GM23338 (cell line): ENCODE measurements around the gene DDX39B. TPM values are rescaled to one million over a fixed set of nuclear protein-coding genes. Genes with fewer than 3 reads are reported as not detected.

Experiments used
- ATAC-seq: fragments of 200-7000 bp; cut with Tn5 transposase; 3 replicates; pipeline ENCODE4 v1.9.1; 2020
- DNase-seq: peaks from one replicate; pipeline ENCODE4 v3.0.0-alpha.2; 2015; ENCODE audit warnings: low spot score
- H2AFZ ChIP-seq: fragments of 200-600 bp; sonication (generic); 2 replicates; pipeline ENCODE4 v1.8.0; 2016; ENCODE audit warnings: antibody characterized with exemption, mild to moderate bottlenecking, moderate library complexity
- H3F3A ChIP-seq: fragments of 200-600 bp; sonication (generic); replicated peaks from 2 replicates; pipeline ENCODE4 v1.8.0; 2017; ENCODE audit warnings: antibody characterized with exemption, mixed run types, low read depth
- H3K27ac ChIP-seq: fragments of 200-600 bp; sonication (generic); 2 replicates; pipeline ENCODE4 v1.6.1; 2016; ENCODE audit warnings: low read depth
- H3K27me3 ChIP-seq: fragments of 200-600 bp; sonication (generic); 2 replicates; pipeline ENCODE4 v1.8.0; 2016; ENCODE audit warnings: mild to moderate bottlenecking, mixed run types, moderate library complexity; ENCODE audit not compliant: insufficient read depth
- H3K36me3 ChIP-seq: fragments of 200-600 bp; sonication (generic); 2 replicates; pipeline ENCODE4 v1.8.0; 2016; ENCODE audit warnings: mild to moderate bottlenecking; ENCODE audit not compliant: insufficient read depth
- H3K4me1 ChIP-seq: fragments of 200-600 bp; sonication (generic); 2 replicates; pipeline ENCODE4 v1.8.0; 2016; ENCODE audit warnings: mild to moderate bottlenecking, moderate library complexity; ENCODE audit not compliant: insufficient read depth
- H3K4me2 ChIP-seq: fragments of 200-600 bp; sonication (generic); 2 replicates; pipeline ENCODE4 v1.7.1; 2017; ENCODE audit warnings: mixed run types
- H3K4me3 ChIP-seq: fragments of 200-600 bp; sonication (generic); 2 replicates; pipeline ENCODE4 v1.6.1; 2016; ENCODE audit warnings: mixed run types
- H3K79me2 ChIP-seq: fragments of 200-600 bp; sonication (generic); replicated peaks from 2 replicates; pipeline ENCODE4 v1.8.0; 2017; ENCODE audit warnings: mild to moderate bottlenecking; ENCODE audit not compliant: insufficient read depth
- H3K9me2 ChIP-seq: fragments of 200-600 bp; sonication (generic); 2 replicates; pipeline ENCODE4 v1.8.0; 2017; ENCODE audit not compliant: insufficient read depth
- H4K20me1 ChIP-seq: fragments of 200-600 bp; sonication (generic); replicated peaks from 2 replicates; pipeline ENCODE4 v1.8.0; 2017; ENCODE audit warnings: mild to moderate bottlenecking; ENCODE audit not compliant: insufficient read depth
- H3K27ac Mint-ChIP-seq: 2 replicates; pipeline ENCODE4 v1.8.0; 2020; ENCODE audit warnings: inconsistent platforms, mild to moderate bottlenecking, moderate library complexity, mixed read lengths
- H3K27me3 Mint-ChIP-seq: 3 replicates; pipeline ENCODE4 v1.8.0; 2022; ENCODE audit warnings: low read depth, mild to moderate bottlenecking, moderate library complexity, mixed read lengths, inconsistent platforms; ENCODE audit not compliant: insufficient read depth, poor library complexity
- H3K36me3 Mint-ChIP-seq: 3 replicates; pipeline ENCODE4 v1.8.0; 2021; ENCODE audit warnings: low read depth, mild to moderate bottlenecking, inconsistent platforms, moderate library complexity, mixed read lengths
- H3K4me1 Mint-ChIP-seq: 3 replicates; pipeline ENCODE4 v1.8.0; 2020; ENCODE audit warnings: mild to moderate bottlenecking, inconsistent platforms, mixed read lengths
- H3K4me3 Mint-ChIP-seq: 3 replicates; pipeline ENCODE4 v1.8.0; 2021; ENCODE audit warnings: moderate library complexity, mild to moderate bottlenecking, inconsistent platforms, mixed read lengths
- H3K9me3 Mint-ChIP-seq: 3 replicates; pipeline ENCODE4 v1.8.0; 2020; ENCODE audit warnings: moderate library complexity, mild to moderate bottlenecking, inconsistent platforms, mixed read lengths
- CREB1 ChIP-seq: fragments of 250-450 bp; sonication (Bioruptor Pico); IDR thresholded peaks from 2 replicates; pipeline ENCODE4 v1.5.0; 2020; ENCODE audit warnings: low read depth, mild to moderate bottlenecking, moderate library complexity
- CTCF ChIP-seq, 2 experiments: fragments of 200-600 bp in 1 of 2; sonication (generic) in 1 of 2; conservative IDR thresholded peaks; 2 replicates each; pipeline versions ENCODE4 v1.5.1 to v1.6.1; 2016 to 2017; ENCODE audit warnings: antibody characterized with exemption in 2 of 2, low read depth in 2 of 2, mild to moderate bottlenecking in 2 of 2, moderate library complexity in 1 of 2
- ETS1 ChIP-seq: IDR thresholded peaks from 2 replicates; pipeline ENCODE4 v1.6.1; 2016; ENCODE audit warnings: antibody characterized with exemption
- EZH2 ChIP-seq: fragments of 200-600 bp; sonication (generic); IDR thresholded peaks from one replicate; pipeline ENCODE4 v1.8.0; 2017; ENCODE audit warnings: antibody characterized with exemption, mild to moderate bottlenecking, low read depth; ENCODE audit not compliant: unreplicated experiment
- EZH2phosphoT487 ChIP-seq: fragments of 200-600 bp; sonication (generic); IDR thresholded peaks from one replicate; pipeline ENCODE4 v1.8.1; 2018; ENCODE audit warnings: antibody characterized with exemption; ENCODE audit not compliant: unreplicated experiment
- JUNB ChIP-seq: IDR thresholded peaks from one replicate; pipeline ENCODE4 v1.6.1; 2016; ENCODE audit warnings: antibody characterized with exemption; ENCODE audit not compliant: unreplicated experiment
- NANOG ChIP-seq: IDR thresholded peaks from 2 replicates; pipeline ENCODE4 v1.6.1; 2016; ENCODE audit warnings: antibody characterized with exemption, borderline replicate concordance
- POLR2AphosphoS5 ChIP-seq: IDR thresholded peaks from 2 replicates; pipeline ENCODE4 v1.6.1; 2016; ENCODE audit warnings: antibody characterized with exemption, low read depth
- STAT1 ChIP-seq: IDR thresholded peaks from one replicate; pipeline ENCODE4 v1.6.1; 2016; ENCODE audit warnings: antibody characterized with exemption; ENCODE audit not compliant: unreplicated experiment
- ZNF114 ChIP-seq: fragments of 250-450 bp; sonication (Bioruptor Pico); IDR thresholded peaks from 2 replicates; pipeline ENCODE4 v1.5.0; 2020; ENCODE audit warnings: mild to moderate bottlenecking, moderate library complexity
- ZNF331 ChIP-seq: fragments of 250-450 bp; sonication (Bioruptor Pico); IDR thresholded peaks from 2 replicates; pipeline ENCODE4 v1.5.0; 2020; ENCODE audit warnings: low read depth, mild to moderate bottlenecking, moderate library complexity
- polyA plus RNA-seq: library from polyadenylated mRNA; unstranded; fragments of >200 nt; fragmentation: Nextera tagmentation; extraction: Ambion mirVana; gene quantifications from 2 replicates; pipeline ENCODE4 v1.2.1, GENCODE V29; 2016
- total RNA-seq: library from RNA; depleted of rRNA; stranded (reverse); fragments of >200 nt; shearing (Covaris generic); gene quantifications from 2 replicates; pipeline ENCODE4 v1.2.3, GENCODE V29; 2014

DDX39B gene
- total and polyA plus RNA-seq, 2 experiments from 2014 or later = 341 to 849 TPM

GRCh38 chr6:31577579-31577966 is 35.8 kb upstream of the DDX39B start (continued):
- TF ChIP-seq CTCF (conservative IDR thresholded peaks at IDR 0.05; ENCODE audit: low read depth in 2 of 2) (no peak), STAT1 (no peak), EZH2 (no peak), ZNF331 (CRISPR knock-in tag) (no peak), ZNF114 (CRISPR knock-in tag) (no peak)

- ATAC-seq (no peak), DNase-seq (no peak)
- Mint-ChIP-seq H3K27ac (no peak overlapping the region), H3K36me3 (no peaks in the 10 kb centered on the region; the same call in 2 of the 3 replicates), H3K9me3 (peaks cover 3% of the 10 kb centered on the region; the same call in 2 of the 3 replicates), H3K4me3 (no peak overlapping the region), H3K4me1 (peaks cover 27% of the 10 kb centered on the region), H3K27me3 (peaks cover 40% of the 10 kb centered on the region)
- Histone ChIP-seq H3K4me1 (peaks cover 4% of the 10 kb centered on the region; the same call in 1 of the 2 replicates), H3K27me3 (peaks cover 18% of the 10 kb centered on the region), H3K9me2 (no peaks in the 10 kb centered on the region), H2AFZ (no peak overlapping the region), H3K27ac (no peak overlapping the region), H3F3A (no peaks in the 10 kb centered on the region), H3K36me3 (no peaks in the 10 kb centered on the region), H3K4me3 (no peak overlapping the region), H3K4me2 (no peak overlapping the region), H3K79me2 (no peaks in the 10 kb centered on the region), H4K20me1 (no peaks in the 10 kb centered on the region)
- TF ChIP-seq ZNF114 (CRISPR knock-in tag) (no peak), NANOG (no peak), EZH2phosphoT487 (no peak), STAT1 (no peak)
These were observed 35.2 kb upstream of the DDX39B start for GRCh38 chr6:31576897-31577578.

GRCh38 chr6:31575952-31576685 is 34.3 kb upstream of the DDX39B start:
- H3K9me3 Mint-ChIP-seq = peaks cover under 1% of the 10 kb centered on the region; the same call in 2 of the 3 replicates
- no peak for DNase-seq
- Histone ChIP-seq H4K20me1 (no peaks in the 10 kb centered on the region), H3F3A (no peaks in the 10 kb centered on the region), H3K27ac (no peak overlapping the region), H3K4me2 (no peak overlapping the region), H3K4me1 (no peaks in the 10 kb centered on the region), H2AFZ (no peak overlapping the region), H3K9me2 (no peaks in the 10 kb centered on the region), H3K4me3 (no peak overlapping the region), H3K27me3 (peaks cover 9% of the 10 kb centered on the region), H3K79me2 (no peaks in the 10 kb centered on the region), H3K36me3 (no peaks in the 10 kb centered on the region)
- no peak for ATAC-seq
- no peak overlapping the region for H3K4me3 Mint-ChIP-seq
- no peak overlapping the region for H3K27ac Mint-ChIP-seq
- H3K36me3 Mint-ChIP-seq = no peaks in the 10 kb centered on the region; the same call in 2 of the 3 replicates
- peaks cover 18% of the 10 kb centered on the region for H3K4me1 Mint-ChIP-seq
- peaks cover 34% of the 10 kb centered on the region for H3K27me3 Mint-ChIP-seq
- TF ChIP-seq ZNF114 (CRISPR knock-in tag) (no peak), ZNF331 (CRISPR knock-in tag) (no peak), STAT1 (no peak), POLR2AphosphoS5 (no peak), NANOG (no peak), CREB1 (CRISPR knock-in tag) (no peak), EZH2 (no peak), EZH2phosphoT487 (no peak), JUNB (no peak), ETS1 (no peak), CTCF (conservative IDR thresholded peaks at IDR 0.05; ENCODE audit: low read depth in 2 of 2) (no peak)
